Osteoblast (primary cell): ENCODE results near the gene NHP2. TPM values are rescaled to one million over a fixed set of nuclear protein-coding genes. Genes with fewer than 3 reads are reported as not detected.
A peak's percentile ranks its signal among the peaks of the same experiment; 100 is the strongest.

Experiments used
- DNase-seq: peaks from one replicate; pipeline ENCODE4 v3.0.0; 2011; ENCODE audit warnings: low spot score, mixed read lengths; ENCODE audit not compliant: insufficient read length; ENCODE audit errors: missing footprints
- H2AFZ ChIP-seq: 2 replicates; pipeline ENCODE4 v1.6.0; 2011; ENCODE audit warnings: mild to moderate bottlenecking, low read length
- H3K27ac ChIP-seq: 2 replicates; pipeline ENCODE4 v1.5.1; 2011; ENCODE audit warnings: mild to moderate bottlenecking, low read depth, low read length, moderate library complexity
- H3K27me3 ChIP-seq: 2 replicates; pipeline ENCODE4 v1.6.0; 2012; ENCODE audit warnings: mild to moderate bottlenecking, control low read depth, inconsistent platforms, low read length, moderate library complexity; ENCODE audit not compliant: insufficient read depth
- H3K36me3 ChIP-seq: 2 replicates; pipeline ENCODE4 v1.5.1; 2011; ENCODE audit warnings: mild to moderate bottlenecking, low read length, control low read depth, moderate library complexity; ENCODE audit not compliant: insufficient read depth
- H3K4me1 ChIP-seq: 2 replicates; pipeline ENCODE4 v1.5.1; 2011; ENCODE audit warnings: mild to moderate bottlenecking, low read length, control low read depth, moderate library complexity; ENCODE audit not compliant: insufficient read depth
- H3K4me2 ChIP-seq: 2 replicates; pipeline ENCODE4 v1.6.0; 2011; ENCODE audit warnings: mild to moderate bottlenecking, low read length; ENCODE audit not compliant: insufficient read depth
- H3K4me3 ChIP-seq: fragments of 200-600 bp; sonication (generic); 3 replicates; pipeline ENCODE4 v1.5.1; 2012; ENCODE audit warnings: mild to moderate bottlenecking, low read length, inconsistent platforms; ENCODE audit not compliant: insufficient read depth
- H3K79me2 ChIP-seq: 2 replicates; pipeline ENCODE4 v1.6.0; 2012; ENCODE audit warnings: mild to moderate bottlenecking, low read length, control low read depth, inconsistent platforms; ENCODE audit not compliant: insufficient read depth
- H3K9me3 ChIP-seq: 2 replicates; pipeline ENCODE4 v1.5.1; 2011; ENCODE audit warnings: low read depth, low read length, control low read depth
- H4K20me1 ChIP-seq: 2 replicates; pipeline ENCODE4 v1.6.0; 2012; ENCODE audit warnings: mild to moderate bottlenecking, low read length, control low read depth; ENCODE audit not compliant: insufficient read depth
- CTCF ChIP-seq: IDR thresholded peaks from 2 replicates; pipeline ENCODE4 v1.5.1; 2011; ENCODE audit warnings: mild to moderate bottlenecking, low read depth, low read length, moderate library complexity; ENCODE audit errors: extremely low read depth
- total RNA-seq: library from RNA; depleted of rRNA; stranded (reverse); fragments of >200 nt; gene quantifications from 2 replicates; pipeline ENCODE4 v1.2.3, GENCODE V29; 2012

Gene NHP2
- total RNA-seq, 1 donor = 66.2 TPM

GRCh38 chr5:178120607-178121357 is 32.9 kb downstream of the NHP2 start:
- H3K4me2 ChIP-seq = no peak overlapping the region
- H3K9me3 ChIP-seq = no peaks in the 10 kb centered on the region
- H3K36me3 ChIP-seq = no peaks in the 10 kb centered on the region
- no peak overlapping the region for H3K4me3 ChIP-seq
- peak; percentile 30 for TF ChIP-seq CTCF
- H2AFZ ChIP-seq = no peak overlapping the region
- peaks cover 10% of the 10 kb centered on the region for H3K27me3 ChIP-seq
- H4K20me1 ChIP-seq = no peaks in the 10 kb centered on the region
- no peaks in the 10 kb centered on the region for H3K79me2 ChIP-seq
- DNase-seq = peak; percentile 91
- no peaks in the 10 kb centered on the region for H3K4me1 ChIP-seq
- H3K27ac ChIP-seq = no peak overlapping the region

- TF ChIP-seq CTCF = no peak
- DNase-seq = peak; percentile 83
- Histone ChIP-seq H3K27ac (no peak overlapping the region), H3K36me3 (no peaks in the 10 kb centered on the region), H3K4me1 (no peaks in the 10 kb centered on the region), H4K20me1 (no peaks in the 10 kb centered on the region), H2AFZ (no peak overlapping the region), H3K4me2 (no peak overlapping the region), H3K79me2 (no peaks in the 10 kb centered on the region), H3K9me3 (no peaks in the 10 kb centered on the region), H3K4me3 (no peak overlapping the region), H3K27me3 (peaks cover 17% of the 10 kb centered on the region)
Observed at GRCh38 chr5:178119915-178120606, 33.6 kb downstream of the NHP2 start.

GRCh38 chr5:178117923-178118701 is 35.6 kb downstream of the NHP2 start:
- Histone ChIP-seq H4K20me1 (no peaks in the 10 kb centered on the region), H3K36me3 (no peaks in the 10 kb centered on the region), H3K9me3 (no peaks in the 10 kb centered on the region), H3K4me2 (no peak overlapping the region), H3K4me1 (no peaks in the 10 kb centered on the region), H3K79me2 (no peaks in the 10 kb centered on the region), H3K27me3 (peaks cover 31% of the 10 kb centered on the region), H3K27ac (no peak overlapping the region), H3K4me3 (no peak overlapping the region), H2AFZ (no peak overlapping the region)
- TF ChIP-seq CTCF = no peak
- peak; percentile 74 for DNase-seq
